T-helper 1 cell treated with Interleukin-12 subunit alpha and Interleukin-12 subunit beta and Interleukin-4 antibody, amounts not matched to agents 30 ng/mL and 1 ng/mL, for 36 hours (primary cell): Measurements from ENCODE around the gene DGKI. TPM values are rescaled to one million over a fixed set of nuclear protein-coding genes. Genes with fewer than 3 reads are reported as not detected.
"Not testable (repeated sequence)": the region's sequence is repeated elsewhere in the genome, so short reads cannot be mapped to it uniquely, and the experiment has no call there.

Experiments used
- intact Hi-C: fragments of 100-400 bp; cut with micrococcal nuclease; formaldehyde crosslinking; loops from one replicate; pipeline ENCODE4 v1.15.1; 2024
- total RNA-seq: library from RNA; stranded (reverse); gene quantifications from 2 replicates; pipeline ENCODE4 v1.2.3, GENCODE V29; 2022

The DGKI gene
- total RNA-seq, 1 donor from 2014 or later: 3.4 TPM

DNA sequence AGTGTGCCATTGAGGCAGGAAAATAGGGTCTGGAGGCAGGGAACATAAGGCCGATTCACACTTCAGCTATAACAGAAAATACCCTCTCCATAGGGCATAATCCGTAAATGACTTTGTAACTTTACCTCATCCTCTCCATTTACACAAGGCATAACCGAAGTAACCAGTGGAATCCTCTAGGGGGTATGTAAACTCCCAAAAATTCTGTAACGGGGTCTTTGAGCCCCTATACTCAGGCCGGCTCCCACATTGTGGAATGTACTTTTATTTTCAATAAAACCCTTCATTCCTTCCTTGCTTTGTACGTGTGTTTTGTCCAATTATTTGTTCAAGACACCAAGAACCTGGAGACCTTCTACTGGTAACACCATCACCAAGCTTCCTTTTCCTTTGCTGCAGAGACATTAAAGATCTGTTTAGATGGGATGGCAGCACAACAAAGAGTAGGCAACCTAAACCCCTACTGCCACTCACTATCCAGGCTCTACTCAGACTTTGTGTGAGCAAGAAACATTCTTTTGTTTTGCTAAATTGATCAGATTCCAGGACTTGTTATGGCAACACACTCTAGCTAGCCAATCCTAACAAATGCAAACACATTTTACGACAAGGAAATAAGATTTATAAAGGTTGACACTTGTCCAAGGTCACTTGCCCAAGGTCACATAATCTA, 99.3 kb downstream of the DGKI start:
- intact Hi-C loops: no loop called here

DNA sequence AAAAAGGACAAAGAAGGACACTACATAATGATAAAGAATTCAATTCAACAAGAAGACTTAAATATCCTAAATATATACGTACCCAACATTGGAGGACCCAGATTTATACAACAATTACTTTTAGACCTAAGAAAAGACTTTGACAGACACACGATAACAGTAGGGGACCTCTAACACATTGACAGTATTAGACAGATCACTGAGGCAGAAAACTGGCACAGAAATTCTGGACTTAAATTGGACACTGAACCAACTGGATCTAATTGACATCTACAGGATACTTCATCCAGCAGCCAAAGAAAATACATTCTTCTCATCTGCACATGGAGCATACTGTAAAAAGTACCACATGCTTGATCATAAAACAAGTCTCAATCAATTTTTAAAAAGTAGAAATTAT, 103.8 kb downstream of the DGKI start:
- intact Hi-C loops: no loop called here

DNA sequence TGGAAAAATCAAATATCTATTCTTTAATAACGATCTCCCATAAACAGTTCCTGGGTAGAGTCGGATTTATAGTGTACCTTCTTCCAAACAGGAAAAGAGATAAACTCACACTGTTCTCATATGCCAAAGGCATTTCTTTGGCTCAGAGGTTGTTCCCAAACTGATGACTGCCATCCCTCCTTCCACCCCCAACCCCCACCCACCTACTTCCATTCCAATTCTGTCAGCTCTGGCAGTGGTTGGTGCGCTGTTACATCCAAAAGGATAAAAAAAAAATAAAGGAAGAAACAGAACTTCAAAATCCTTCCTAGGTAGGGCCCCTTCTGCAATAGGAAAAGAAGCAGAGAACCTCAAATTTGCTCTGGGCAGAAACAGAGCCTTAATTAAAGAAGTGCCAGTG, 104.7 kb downstream of the DGKI start:
- intact Hi-C loops: no loop called here

DNA sequence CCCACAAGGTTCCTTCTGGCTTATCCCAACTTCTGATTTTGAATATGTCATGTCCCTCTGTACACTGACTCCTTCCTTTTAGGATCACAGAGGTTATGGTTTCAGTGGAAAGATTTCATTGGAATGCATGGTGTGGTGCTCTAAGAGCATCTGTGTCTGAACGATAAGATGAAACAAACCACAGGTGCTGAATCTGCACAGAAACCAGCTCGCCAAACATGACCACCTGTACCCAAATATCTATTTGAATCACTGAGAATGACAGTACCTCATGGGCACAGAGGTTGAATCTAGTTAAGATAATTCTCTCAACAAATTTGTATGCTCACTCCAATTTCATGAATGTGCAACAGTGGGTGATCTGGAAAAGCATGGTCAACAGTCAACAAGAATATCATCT, 105.3 kb downstream of the DGKI start:
- intact Hi-C loops: no loop called here

DNA sequence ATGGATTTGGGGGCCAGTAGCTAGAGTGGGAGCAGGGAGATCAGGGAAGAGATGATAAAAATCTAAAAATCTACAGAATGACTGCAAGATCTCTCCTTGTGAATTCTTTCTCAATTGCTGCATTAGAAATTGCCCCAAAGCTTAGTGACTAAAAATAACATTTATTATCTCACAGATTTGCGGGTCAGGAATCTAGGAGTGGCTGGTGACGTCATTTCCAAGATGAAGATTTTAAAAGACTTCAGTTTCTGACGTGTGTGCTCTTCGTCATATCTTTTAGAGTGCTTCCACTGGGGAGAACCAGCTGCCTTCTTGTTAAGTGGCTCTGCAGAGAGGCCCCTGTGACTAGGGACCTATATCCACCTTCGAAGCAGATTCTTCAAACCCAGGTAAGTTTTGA, 112.6 kb downstream of the DGKI start:
- intact Hi-C loops: no loop called here

DNA sequence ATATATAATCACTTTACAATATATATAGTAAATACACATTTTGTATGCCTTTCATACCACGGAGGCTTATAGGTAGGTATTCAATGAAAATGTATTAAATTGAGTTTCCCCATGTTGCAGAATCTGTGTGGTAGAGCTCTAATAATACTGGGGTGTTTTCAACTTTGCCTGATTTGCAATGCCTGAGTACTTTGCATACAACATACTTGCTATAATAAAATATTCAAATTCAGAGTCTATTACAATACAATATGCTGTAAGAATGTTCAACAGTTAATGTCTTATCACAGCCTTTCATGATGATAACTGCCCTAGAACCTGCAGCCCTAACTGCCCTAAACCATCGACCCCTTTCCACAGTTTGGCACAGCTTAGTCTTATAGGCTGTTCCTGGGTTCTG, 114.6 kb downstream of the DGKI start:
- intact Hi-C loops: no loop called here

DNA sequence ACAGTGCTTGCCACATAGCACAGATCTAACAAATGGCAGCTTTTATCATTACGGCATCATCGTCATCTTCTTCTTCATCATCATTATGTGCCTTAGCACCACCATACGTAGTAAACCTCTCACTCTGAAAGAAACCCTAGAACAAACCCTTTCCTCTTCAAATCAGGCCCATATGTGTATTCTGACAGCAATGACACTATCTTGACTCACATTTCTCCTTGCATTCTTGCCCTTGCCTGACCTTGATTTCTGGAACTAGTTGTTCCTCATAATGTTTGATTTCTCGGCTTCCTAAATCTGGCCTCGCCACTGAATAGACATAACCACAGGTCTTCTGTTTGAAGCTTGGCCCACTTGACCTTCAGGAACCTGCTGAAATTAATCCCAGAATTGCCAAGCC, 115.3 kb downstream of the DGKI start:
- intact Hi-C loops: no loop called here

DNA sequence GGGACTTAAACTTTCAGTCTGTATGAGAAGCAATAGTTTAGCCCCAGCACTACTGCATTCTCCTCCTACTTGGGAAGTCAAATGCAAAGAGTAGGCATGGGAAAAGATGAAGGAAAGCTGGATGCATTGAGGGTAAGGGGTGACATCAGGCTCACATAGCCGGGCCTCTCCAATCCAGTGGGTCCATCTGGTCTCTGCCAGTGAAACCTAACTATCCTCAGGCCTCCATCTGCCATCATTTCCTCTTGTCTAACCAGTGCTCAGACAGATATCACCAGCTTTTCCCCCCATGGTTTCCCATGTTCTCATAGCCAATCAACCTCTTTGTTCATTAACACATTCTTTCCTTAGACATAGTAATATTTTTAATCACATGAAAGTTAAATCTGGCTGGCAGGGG, 118.3 kb downstream of the DGKI start:
- intact Hi-C loops: no loop called here

DNA sequence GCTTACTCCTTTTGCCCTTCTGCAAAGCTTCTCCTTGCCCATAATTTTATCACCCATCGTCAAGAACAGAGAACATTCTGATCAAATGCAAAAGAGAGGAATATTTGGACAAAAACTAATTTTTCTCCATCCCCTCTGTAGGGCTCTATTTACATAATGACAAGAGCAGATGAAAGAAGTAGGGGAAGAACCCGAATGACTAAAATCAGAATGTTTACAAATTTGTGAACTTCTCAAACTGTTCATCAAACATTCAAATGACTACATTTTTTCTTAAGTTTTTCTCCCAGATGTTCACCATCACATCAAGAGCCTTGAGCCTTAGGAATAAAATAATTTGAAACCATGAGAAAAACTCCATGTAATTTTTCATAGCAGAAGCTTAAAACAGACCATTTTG, 119.4 kb downstream of the DGKI start:
- intact Hi-C loops: no loop called here

DNA sequence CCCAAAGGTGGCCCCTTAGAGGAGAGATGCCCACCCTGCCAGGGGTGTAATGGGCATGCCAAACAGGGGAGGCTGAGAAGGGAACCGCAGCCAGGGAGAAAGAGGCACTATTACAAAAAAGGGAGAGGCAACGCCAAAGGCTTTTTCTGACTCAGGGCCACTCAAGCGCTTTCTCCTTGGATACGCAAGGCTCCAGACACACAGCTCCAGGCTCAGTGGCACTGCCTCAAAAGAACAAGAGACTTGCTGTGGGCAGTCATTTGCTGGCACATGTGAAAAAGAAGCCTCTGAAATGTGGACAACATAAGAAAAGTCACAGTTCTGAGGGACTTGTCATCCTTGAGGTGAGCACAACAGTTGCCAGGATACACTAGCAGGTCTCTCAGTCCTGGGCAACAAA, 128.4 kb downstream of the DGKI start:
- intact Hi-C loops: no loop called here

DNA sequence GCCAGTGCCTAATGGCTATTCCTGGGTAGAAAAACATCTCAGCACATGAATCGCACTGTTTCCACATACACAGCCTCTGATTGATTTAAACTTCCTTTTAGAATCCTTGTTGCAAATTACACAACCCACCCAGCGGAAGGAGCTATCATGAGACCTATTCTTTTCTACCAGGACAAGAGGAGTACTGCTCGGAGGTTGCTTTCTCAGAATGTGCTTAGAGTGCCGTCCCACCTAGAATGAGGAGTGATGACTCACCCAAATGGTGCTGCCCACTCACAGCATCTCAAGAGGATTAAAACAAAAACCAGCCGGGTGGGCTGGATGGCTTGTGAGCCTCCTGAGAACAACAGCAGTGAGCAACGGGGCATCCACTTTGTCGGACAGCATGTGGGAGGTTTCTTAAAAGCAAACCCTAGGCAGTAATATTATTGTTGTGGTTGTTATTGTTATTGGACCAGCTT, 128.9 kb downstream of the DGKI start:
- intact Hi-C loops: no loop called here

DNA sequence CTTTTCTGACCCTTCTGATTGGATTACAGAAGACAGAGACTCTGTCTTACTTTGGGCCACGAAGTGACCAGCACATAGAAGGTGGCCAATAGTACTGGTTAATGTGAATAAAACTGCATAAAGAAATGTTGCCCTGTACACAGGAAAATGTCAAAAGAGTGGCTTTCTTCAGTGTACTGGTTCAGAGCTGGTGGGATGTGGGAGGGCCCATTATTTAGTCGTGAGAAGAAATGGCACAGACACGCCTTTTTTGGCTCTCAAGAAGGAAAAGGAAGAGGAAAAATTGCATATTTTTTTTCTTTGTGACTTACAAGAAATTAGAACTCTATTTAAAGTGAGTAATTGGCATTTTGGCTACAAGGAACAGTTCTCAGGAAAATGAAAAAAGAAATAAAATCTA, 129.7 kb downstream of the DGKI start:
- intact Hi-C loops: no loop called here

DNA sequence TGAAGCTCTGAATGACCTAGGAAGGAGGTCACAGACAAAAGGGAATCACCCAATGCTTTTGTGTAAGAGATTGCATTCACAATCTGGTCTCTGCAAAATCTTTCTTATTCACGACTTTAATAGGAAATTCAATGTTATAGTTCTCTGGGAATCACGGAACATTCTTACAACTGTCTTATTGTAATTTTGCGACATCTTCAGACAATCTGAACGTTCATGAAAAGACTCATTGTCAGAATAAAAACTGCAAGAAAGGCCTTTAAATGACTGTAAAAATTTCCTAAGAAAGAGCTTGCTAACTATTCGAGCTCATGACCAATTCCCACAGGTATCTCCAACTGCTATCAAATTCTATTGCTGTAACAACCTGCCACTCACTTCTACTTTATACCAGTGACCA, 130.7 kb downstream of the DGKI start:
- intact Hi-C loops: no loop called here

DNA sequence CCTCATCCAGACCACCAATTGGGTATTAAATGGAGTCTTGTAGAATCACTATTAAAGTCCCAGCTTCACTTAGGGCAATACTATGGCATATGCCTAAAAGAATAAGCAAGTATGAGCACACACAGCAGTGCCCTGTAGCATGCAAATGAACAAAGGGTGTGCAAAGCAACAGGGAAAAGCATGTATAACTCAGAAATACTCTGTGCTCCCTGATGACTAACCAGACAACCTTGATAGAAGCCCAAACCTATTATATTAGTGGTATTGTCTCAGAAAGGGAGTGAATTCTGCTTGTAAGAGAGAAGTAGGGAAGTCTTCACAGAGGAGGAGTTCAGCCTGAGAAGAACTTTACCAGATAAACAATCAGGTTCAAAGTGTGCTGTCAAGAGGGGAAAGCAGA, 131.2 kb downstream of the DGKI start:
- intact Hi-C loops: no loop called here

DNA sequence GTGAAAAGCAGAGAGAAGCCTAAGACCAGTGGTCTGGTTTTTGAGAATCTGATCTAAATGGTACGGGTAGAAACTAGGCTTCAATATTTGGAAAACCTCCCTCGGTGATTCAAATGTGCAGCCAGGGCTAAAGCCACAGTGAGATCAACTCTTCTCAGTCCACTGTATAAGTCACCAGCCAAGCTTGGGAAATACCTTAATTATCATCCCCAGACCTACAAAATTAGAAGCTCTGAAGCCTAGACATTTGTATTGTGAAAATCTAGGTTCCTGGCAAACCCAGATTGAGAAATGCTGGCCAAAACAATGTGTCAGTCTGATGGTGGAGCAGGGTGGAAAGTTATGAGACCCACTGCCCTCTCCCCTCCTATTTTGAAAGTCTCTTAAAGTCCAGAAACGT, 131.7 kb downstream of the DGKI start:
- intact Hi-C loops: no loop called here

DNA sequence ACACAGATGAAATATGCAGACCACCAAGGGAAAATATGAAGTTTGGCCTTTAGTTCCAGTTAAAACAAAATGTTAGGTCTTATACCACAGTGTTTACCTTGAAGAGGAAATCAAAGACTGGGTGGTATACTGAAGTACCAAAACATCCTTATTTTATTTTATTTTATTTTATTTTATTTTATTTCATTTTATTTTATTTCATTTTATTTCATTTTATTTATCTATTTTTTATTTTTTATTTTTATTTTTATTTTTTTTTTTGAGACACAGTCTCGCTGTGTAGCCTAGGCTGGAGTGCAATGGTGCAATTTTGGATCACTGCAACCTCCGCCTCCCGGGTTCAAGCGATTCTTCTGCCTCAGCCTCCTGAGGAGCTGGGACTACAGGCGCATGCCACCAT, 140.4 kb downstream of the DGKI start:
- intact Hi-C loops: not testable (repeated sequence)

DNA sequence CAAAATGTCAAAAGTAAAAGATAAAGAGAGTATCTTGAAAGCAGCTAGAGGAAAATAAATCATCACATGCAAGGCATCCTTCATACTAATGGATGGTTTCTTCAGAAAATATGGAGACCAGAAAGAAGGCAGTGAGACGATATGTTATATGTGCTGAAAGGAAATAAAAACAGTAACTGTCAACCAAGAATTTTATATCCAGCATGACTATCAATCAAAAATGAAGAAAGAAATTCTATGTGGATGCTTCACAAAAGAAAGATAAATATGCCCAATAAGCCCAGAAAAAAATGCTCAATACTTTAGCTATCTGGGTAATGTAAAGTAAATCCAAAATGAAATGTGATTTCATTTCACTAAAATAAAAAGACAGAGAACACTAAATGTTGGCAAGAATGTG, 142.1 kb downstream of the DGKI start:
- intact Hi-C loops: no loop called here

DNA sequence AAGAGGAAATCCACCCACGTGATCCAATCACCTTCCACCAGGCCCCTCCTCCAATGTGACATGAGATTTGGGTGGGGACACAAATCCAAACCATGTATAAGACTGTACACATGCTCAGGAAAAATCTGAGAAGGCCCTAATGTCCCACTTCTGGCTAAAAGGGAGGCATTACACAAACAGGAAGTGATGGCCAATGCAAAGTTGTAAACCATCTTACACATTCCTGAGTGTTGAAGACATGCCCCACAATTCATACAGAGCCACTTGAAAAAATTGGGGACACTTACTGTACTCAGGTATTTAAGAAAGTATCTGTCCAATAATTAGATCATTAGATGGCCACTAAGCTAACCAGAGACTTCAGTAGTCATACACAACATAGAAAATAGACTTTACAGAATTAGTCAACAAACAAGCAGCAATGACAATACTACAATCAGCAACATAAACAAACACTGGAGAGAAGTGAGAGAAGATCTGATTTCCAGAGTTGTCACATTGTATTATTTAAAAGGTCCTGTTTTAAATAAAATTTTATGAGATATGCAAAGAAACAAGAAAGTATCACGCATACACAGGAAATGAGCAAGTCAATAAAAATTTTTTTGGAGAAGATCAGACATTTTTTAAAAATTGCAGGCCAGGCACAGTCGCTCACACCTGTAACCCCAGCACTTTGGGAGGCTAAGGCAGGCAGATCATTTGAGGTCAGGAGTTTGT, 143.3 kb downstream of the DGKI start:
- intact Hi-C loops: no loop called here

DNA sequence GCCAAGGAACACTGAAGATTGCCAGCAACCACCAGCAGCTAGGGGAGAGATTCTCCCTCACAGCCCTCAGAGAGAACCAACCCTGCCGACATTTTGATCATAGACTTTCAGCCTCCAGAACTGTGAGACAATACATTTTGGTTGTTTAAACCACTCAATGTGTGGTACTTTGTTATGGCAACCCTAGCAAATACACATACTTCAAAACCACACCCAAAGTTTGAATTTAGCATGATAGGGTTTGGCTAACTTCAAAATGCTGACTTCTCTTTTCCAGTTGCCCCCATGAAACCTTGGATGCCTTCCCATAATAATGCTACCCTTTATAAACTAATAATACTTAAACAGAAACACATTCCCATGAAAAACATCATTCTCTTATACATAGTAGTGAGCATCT, 149.8 kb downstream of the DGKI start:
- intact Hi-C loops: no loop called here

DNA sequence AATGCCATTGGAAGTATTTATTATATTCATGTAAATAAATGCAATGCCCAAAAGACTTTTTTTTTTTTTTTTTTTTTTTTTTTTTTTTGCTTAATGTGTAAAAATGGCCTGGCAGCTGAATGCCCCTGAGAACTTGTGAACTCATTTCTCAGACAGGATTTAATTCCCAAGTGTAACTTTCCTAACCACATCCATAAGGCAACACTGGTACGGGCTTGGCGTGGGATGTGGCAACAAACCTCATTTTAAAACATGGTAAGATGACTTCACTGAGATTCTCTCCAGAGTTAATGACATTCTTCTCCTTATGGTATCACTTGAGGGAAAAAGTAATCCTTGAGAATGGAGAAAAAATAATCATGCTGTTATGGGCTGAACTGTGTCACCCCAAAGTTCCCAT, 150.4 kb downstream of the DGKI start:
- intact Hi-C loops: no loop called here

DNA sequence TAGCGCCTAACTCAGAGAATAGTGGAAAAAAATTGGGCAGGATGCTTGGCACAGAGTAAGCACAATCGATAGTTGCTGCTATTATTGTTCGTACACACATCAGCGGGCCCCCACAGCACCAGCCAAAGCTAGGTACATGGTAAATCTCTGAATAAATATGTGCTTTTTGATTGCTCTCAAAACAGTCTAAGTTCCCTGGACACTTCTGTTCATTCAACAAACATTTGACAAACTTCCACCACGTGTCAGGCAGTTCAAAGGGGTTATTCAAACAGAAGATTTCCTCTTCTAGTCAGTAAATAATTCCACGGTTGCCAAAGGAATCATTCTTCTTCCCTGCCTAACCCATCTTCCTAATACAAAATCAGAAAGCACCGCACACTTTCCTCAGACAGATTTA, 150.8 kb downstream of the DGKI start:
- intact Hi-C loops: no loop called here

DNA sequence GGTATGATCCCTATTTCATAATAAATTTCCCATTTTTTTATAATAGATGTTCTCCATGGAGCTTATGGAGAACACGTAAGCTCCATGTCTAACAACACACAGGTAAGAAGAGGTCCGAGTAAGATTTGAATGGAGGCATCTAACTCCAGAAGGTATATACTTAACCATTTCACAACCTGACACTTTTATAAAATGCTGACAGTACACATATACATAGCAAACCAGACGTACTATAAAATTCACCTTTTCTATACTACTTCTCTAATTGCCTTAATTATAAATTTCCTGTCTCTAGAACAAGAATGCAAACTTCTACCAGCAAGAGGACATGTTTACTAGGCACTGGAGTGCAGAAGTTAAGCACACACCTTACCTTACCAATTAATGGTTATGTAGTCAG, 151.3 kb downstream of the DGKI start:
- intact Hi-C loops: no loop called here

DNA sequence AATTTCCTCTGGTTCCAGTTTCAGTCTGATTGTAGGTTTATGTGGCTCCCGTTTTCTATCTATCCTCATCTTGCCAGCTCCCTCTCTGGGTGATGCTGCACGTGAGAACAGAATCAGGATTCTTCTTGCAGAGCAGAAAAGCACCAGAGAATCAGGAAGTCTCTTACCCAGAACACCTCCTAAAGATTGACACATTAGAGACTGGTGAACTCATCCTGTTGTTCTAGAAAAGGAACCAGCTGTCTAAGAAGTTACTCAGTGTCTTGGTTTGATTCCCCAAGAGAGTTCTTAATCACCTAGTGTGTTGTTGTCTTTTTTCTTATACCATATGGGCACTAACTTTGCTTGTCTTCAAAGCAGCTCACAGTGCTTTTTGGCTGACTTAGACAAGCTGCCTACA, 152.4 kb downstream of the DGKI start:
- intact Hi-C loops: no loop called here
